ENCODE measurements around the gene MSI2. TPM values are rescaled to one million over a fixed set of nuclear protein-coding genes. Genes with fewer than 3 reads are reported as not detected.

MSI2 gene
- total RNA-seq, 1 experiment from 2014 or later: 29.4 TPM

GRCh38 chr17:57477522-57478362 lies 221.4 kb downstream of the MSI2 start:
- no peak for DNase-seq (ENCODE audit: low read depth)

GRCh38 chr17:57478478-57479250 lies 222.3 kb downstream of the MSI2 start:
- peak; percentile 53 for DNase-seq (ENCODE audit: low read depth)

- peak; percentile 93 for DNase-seq (ENCODE audit: low read depth)
Measured at GRCh38 chr17:57480438-57481196, 224.3 kb downstream of the MSI2 start.

GRCh38 chr17:57481910-57482391 lies 225.6 kb downstream of the MSI2 start:
- peak; percentile 94 for DNase-seq (ENCODE audit: low read depth)

GRCh38 chr17:57482657-57483056 lies 226.3 kb downstream of the MSI2 start:
- DNase-seq (ENCODE audit: low read depth): peak; percentile 54

GRCh38 chr17:57484081-57484666 lies 227.9 kb downstream of the MSI2 start:
- peak; percentile 29 for DNase-seq (ENCODE audit: low read depth)

GRCh38 chr17:57484826-57485565 lies 228.7 kb downstream of the MSI2 start:
- DNase-seq (ENCODE audit: low read depth): no peak

- DNase-seq (ENCODE audit: low read depth): peak; percentile 29
Measured at GRCh38 chr17:57485566-57485865, 229.2 kb downstream of the MSI2 start.

- no peak for DNase-seq (ENCODE audit: low read depth)
Measured at GRCh38 chr17:57485916-57486881, 229.9 kb downstream of the MSI2 start.

GRCh38 chr17:57486882-57487301 lies 230.6 kb downstream of the MSI2 start:
- peak; percentile 80 for DNase-seq (ENCODE audit: low read depth)

GRCh38 chr17:57487573-57487972 lies 231.2 kb downstream of the MSI2 start:
- DNase-seq (ENCODE audit: low read depth): peak; percentile 53

GRCh38 chr17:57488856-57489255 lies 232.5 kb downstream of the MSI2 start:
- DNase-seq (ENCODE audit: low read depth): peak; percentile 94

GRCh38 chr17:57489321-57489720 lies 233.0 kb downstream of the MSI2 start:
- DNase-seq (ENCODE audit: low read depth): peak; percentile 94

- no peak for DNase-seq (ENCODE audit: low read depth)
Measured at GRCh38 chr17:57490111-57490845, 234.0 kb downstream of the MSI2 start.

GRCh38 chr17:57490890-57491289 lies 234.6 kb downstream of the MSI2 start:
- DNase-seq (ENCODE audit: low read depth): no peak

- no peak for DNase-seq (ENCODE audit: low read depth)
Measured at GRCh38 chr17:57493171-57493570, 236.8 kb downstream of the MSI2 start.

GRCh38 chr17:57493625-57494024 lies 237.3 kb downstream of the MSI2 start:
- DNase-seq (ENCODE audit: low read depth): no peak

GRCh38 chr17:57494443-57494842 lies 238.1 kb downstream of the MSI2 start:
- no peak for DNase-seq (ENCODE audit: low read depth)

- DNase-seq (ENCODE audit: low read depth): no peak
Measured at GRCh38 chr17:57495771-57496170, 239.4 kb downstream of the MSI2 start.

Measured in RPMI7951 (cell line).